ENCODE measurements around the gene PTGIR.

The PTGIR gene, protein sequence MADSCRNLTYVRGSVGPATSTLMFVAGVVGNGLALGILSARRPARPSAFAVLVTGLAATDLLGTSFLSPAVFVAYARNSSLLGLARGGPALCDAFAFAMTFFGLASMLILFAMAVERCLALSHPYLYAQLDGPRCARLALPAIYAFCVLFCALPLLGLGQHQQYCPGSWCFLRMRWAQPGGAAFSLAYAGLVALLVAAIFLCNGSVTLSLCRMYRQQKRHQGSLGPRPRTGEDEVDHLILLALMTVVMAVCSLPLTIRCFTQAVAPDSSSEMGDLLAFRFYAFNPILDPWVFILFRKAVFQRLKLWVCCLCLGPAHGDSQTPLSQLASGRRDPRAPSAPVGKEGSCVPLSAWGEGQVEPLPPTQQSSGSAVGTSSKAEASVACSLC

DNA sequence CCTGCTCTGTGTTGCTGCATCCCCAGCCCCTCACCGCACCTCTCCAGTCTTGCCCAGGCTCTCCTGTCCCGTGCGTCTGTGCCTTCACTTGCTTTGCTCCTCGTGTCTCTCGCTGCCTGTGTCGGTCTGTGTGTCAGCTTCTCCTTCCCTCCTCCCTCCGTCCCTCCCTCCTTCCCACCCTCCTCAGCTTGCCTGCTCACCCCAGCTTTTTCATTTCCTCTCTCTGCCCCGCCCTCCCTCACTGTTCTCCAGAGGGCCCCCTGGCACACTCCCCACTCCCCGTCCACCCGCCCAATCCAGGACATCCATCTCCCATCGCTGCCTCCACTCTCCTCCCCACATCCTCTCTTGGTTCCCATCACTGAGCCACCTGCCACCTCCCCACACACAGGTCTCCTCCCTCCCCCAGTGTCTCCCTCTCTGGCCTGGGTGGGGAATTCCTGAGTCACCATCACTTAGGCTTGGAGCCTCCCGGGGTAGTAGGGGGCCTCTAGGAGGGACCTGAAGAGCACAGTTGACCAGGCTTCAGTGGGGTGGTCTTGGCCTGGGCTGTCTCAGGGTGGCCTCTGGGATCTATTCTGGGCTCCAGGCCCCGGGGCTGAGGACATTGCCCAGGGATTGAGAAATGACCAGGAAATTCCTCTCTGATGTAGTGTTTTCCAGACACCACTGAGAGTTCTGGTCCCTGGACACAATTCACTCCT, at the start of gene PTGIR:
Gene PTGIR (minus strand): TSS at position 132 of the 704 bp plus-strand sequence. CDS start 864 bp downstream, outside the sequence.
- DNase-seq (ENCODE audit: low read depth) = no peak

DNA sequence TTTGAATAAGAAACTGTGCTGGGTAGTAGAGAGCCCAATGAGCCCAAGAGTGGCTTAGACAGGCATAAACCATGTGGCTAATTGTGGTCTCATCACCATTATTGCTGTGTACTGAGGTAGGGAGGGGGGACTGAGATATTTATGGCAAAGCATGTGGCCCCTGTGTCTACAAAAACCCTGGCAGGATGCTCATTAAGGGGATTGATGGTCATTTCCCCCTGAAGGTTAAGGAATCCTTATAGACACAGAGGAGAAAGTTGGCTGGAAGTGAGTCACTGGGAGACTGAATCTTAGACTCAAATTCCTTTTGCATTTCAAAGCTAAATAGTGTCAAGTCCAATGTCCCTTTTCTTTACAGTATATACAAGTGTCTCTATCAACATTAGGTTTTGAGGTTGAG, 45.9 kb upstream of the PTGIR start:
- DNase-seq (ENCODE audit: low read depth) = no peak

DNA sequence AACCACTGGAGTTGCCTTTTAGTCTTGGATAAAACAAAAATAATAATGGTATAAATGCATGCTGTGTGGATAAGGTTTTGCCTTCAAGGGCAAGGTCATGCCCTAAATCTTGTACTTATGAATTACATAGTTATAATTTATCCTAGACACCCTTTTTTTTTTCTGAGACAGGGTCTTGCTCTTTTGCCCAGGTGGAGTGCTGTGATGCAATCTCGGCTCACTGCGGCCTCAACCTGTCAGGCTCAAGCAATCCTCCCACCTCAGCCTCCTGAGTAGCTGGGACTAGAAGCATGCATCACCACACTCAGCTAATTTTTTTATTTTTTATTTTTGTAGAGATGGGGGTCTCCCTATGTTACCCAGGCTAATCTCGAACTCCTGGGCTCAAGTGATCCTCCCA, 43.8 kb upstream of the PTGIR start:
- no peak for DNase-seq (ENCODE audit: low read depth)

DNA sequence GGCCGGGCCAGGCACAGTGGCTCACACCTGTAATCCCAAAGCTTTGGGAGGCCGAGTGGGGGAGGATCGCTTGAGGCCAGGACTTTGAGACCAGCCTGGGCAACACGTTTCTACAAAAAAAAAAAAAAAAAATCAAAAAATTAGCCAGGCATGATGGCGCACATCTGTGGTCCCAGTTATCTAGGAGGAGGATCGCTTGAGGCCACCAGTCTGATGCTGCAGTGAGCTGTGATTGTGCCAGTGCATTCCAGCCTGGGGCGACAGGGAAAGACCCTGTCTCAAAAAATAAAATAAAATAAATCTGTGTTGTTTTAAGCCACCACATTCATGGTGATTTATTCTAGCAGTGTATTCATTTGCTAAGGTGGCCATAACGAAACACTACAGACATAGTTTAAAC, 40.2 kb upstream of the PTGIR start:
- DNase-seq (ENCODE audit: low read depth) = no peak

DNA sequence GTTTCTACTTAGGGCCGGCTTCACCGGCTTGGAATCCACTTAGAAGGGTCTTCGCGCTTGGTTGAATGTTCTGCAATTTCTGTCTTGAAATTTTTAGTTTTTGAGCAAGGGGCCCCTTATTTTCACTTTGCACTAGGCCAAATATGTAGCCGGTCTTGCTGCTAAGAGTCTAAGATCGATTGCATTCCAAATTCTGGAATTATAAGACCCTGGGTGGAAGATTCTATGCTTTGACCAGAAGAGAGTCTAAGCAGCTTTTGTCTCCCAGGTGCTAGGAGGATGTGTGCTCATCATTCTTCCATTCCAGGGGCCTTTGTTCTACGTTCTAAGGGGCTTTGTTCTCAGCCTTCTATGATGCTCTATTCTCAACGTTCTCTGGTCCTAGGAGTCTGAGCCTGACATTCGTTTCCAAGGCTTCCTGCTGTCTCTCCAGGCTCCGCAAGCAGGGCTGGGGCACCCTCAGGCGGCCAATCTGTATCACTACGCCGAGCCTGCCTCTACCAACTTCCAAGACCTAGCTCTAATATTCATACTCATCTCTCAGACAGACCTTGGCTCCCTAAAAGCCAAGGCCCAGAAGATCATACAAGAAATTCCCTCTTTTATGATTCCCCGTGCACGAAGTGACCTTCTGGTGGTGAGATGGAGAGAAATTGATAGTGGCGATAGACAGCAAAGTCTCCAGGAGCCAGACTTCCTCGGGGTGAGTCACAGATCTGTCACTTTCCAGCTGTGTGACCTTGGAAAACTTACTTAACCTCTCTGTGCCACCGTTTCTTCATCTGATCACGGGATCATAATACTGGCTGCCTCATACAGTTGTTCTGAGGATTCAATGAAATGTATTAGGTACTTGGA, 37.1 kb upstream of the PTGIR start:
- DNase-seq (ENCODE audit: low read depth) = peak; percentile 64

DNA sequence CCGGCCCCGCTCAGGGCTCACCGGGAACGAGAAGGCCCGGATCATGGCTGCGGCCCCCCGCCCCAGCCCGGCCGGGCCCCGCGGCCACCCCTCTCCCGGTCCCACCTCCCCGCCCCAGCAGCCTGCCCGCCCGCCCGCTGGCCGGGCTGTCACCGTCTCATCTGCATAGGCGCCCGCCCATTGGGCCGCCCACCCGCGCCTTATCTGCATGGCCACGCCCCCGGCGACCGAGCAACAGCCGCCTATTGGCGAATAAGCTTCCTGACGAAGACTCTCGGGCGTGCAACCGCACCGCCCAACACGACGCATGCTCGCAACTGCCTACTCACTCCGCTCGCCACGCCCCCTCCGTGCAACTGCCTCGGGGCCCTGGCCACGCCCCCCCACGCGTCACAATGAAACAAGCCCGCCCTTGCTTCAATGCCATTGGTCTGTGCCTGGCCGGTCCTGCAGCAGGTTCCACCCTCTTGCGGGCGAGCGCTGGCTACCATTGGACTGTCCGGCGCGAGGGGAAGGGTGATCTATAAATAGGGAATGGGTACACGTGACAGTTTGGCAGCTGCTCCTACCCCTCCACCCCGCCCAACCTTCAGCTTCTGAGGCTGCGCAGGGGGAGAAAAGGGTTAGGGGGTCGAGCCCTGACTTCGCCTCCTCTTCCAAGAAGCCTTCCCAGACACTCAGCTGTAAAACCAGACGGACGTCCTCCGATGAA, 36.3 kb upstream of the PTGIR start, which contains the start of gene DACT3:
Gene DACT3 (minus strand): TSS at position 163 of the 712 bp plus-strand sequence. CDS start 118 bp downstream, at position 45.
- peak; percentile 100 for DNase-seq (ENCODE audit: low read depth)

DNA sequence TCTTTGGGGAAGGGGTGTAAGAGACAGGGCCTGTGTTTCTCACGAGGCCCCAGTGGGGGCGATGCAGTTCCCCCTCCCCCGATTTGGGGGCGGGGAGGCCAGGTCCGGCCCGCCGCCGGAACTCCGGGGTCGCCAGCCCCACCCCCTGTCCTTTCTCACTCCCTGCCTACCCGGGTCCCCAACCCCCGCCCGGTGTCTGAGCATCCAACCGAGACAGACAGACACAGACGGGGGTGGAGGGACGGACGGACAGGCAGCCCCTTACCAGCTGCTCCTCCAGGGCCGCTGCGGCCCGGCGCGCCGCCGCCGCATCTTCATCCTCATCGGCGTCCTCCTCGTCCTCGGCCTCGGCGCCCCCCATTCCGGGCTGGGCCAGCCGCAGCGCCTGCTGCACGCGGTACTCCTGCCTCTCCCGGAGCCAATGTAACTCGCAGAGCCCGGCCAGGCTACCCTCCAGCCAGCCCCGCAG, 35.7 kb upstream of the PTGIR start:
- DNase-seq (ENCODE audit: low read depth) = no peak

DNA sequence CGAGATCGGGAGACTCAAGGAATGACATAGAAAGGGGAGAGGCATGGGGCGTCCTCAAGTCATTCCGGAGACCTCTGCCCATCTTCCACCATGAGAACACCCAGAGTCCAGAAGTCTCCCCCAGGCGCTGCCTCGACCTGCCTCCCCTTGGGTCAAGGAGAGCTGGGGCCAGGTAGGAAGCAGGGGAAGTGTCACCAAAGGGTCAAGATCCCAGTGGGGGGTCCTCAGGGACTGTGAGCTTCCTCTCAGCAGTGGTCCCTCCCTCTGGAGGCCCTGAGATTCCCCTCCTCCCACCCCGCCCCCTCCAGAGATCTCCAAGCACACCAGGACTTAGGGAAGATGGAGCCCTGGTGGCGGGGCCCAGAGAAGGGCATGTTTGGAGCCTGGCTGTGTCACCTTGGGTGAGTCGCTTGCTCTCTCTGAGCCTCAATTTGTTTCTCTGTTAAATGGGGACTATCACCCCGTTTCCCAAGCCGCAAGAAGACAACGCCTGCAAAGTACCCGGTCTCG, 35.2 kb upstream of the PTGIR start:
- no peak for DNase-seq (ENCODE audit: low read depth)

DNA sequence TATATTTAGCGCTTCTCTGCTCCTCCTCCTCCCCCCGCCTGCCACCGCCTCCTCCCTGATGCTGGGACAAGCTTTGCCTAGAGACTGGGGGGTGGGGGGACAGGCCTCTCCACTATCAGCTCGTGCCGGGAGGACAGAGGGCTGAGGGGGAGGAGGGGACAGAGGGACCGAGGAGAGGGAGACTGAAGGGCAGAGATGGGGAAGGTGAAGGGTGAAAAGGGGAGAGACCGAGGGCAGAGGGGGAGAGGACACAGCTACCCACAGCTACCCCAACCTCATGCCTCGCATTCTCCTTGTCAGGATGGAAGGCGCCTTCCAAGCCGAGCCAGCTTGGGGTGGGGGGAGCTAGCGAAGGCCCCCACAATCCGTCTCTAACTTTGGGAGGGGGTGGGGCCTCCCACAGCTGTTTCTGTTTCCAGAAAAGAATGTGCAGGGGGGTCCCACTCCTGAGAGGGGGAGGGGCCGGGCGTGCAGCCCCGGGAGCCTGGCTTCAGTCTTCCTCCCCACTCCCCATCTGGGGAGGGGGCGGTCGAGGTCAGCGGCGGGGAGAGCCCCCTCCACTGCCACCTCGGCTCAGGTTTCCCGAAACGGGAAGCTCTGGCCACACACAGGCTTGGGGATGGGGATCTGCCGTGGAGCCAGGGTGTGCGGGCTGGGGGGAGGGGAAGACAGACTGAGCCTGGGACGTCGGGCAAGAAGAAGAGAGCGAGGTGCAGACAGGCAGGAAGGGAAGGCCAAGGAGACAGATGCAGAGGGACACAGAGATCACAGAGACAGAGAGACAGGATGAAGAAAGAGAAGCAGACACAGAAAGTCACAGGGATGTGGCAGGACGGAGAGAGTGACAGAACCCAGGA, 34.5 kb upstream of the PTGIR start:
- no peak for DNase-seq (ENCODE audit: low read depth)

DNA sequence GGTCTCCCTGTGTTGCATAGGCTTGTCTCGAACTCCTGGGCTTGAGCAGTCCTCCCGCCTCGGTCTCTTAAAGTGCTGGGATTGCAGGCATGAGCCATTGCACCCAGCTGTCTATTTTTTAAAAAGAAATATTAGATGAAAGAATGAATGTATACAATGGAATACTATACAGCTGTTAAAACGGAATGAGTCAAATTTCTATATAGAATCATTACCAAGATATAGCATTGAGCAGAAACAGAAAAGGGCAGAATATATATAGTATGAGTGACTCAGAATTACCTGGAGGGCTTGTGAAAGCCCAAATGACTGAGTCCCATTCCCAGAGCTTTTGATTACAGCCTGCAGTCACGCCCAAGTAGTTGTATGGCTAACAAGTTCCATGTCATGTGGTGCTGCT, 31.7 kb upstream of the PTGIR start:
- no peak for DNase-seq (ENCODE audit: low read depth)

DNA sequence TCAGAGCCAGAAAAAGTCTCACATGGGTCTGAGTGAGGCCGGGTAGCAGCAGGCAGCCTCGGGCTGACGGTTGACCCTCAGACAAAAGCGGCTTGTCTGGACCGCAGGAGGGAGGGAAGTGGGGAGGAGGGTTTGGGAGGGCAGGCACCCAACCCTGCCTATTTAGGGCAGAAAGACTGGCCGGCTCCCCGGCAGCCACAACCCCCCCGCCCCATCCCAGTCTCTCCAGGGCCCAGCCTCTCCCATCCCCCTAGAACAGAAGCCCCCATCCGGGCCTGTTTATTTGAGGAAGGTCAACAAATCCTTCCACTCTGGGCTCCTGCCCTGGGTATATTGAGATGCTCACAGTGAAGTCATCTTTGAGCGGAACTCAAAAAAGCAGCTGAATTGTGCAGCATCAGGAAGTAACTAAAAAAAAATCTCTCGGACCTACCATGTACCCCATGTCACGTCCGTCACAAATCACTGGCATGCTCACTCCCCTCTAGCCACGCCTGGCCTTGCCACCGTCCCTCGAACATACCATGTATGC, 29.8 kb upstream of the PTGIR start:
- DNase-seq (ENCODE audit: low read depth) = no peak

DNA sequence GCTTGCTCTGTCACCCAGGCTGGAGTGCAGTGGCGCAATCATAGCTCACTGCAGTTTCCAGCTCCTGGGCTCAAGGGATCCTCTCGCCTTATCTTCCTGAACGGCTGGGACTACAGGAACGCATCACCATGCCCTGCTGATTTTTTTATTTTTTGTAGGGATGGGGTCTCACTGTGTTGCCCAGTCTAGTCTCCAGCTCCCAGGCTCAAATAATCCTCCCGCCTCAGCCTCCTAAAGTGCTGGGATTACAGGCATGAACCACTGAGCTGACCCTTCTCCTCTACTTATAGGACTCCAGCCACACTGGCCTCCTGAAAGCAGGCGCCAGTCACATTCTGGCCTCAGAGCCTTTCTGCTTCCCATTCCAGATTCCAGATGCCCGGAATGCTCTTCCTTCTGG, 25.6 kb upstream of the PTGIR start:
- DNase-seq (ENCODE audit: low read depth) = no peak

DNA sequence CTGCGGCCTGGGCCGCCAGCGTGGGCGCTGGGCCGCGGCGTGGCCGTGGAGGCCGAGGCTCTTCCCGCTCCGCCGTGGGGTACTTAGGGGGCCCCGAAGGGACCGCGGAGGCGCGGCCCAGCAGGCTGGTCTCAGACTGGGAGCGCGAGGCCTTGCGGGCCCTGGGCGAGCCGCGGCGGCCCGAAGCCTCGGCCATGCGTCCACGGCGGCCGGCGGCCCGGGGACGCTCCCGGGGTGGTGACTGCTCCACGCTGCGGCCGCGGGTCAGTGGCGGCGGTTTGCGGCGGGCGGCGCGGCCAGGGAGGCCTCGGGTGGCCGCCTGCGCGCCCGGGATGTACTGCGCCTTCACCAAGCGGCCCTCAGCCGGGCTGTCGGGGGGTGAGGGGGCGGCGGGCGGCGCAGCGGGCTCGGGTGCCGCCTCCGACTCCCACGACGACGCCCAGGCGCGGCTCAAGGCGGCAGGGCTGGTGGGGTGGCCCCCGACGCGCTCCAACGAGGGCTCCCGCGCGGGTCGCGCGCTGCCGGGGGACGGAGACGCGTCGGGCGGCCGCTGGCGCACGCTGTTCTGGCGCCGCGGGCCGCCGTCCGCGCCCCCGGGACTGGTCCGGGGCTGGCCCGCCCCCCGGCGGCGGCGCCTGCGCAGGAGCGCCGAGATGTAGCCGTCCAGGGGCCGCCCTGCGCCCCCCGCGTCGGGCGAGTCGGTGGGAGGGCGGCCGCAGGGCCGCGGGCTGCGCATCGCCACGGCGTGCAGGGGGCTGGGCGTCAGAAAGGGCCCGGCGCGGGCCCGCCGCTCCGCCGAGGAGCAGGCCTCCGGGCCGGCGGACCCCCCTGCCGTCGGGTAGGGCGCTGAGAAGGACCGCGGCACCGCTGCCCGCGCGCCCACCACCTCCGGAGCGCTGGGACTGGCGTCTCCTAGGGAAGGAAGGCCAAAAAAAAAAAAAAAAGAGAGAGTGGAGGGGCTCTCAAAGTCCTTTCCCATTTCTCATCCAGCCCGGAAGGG, 24.4 kb upstream of the PTGIR start:
- no peak for DNase-seq (ENCODE audit: low read depth)

DNA sequence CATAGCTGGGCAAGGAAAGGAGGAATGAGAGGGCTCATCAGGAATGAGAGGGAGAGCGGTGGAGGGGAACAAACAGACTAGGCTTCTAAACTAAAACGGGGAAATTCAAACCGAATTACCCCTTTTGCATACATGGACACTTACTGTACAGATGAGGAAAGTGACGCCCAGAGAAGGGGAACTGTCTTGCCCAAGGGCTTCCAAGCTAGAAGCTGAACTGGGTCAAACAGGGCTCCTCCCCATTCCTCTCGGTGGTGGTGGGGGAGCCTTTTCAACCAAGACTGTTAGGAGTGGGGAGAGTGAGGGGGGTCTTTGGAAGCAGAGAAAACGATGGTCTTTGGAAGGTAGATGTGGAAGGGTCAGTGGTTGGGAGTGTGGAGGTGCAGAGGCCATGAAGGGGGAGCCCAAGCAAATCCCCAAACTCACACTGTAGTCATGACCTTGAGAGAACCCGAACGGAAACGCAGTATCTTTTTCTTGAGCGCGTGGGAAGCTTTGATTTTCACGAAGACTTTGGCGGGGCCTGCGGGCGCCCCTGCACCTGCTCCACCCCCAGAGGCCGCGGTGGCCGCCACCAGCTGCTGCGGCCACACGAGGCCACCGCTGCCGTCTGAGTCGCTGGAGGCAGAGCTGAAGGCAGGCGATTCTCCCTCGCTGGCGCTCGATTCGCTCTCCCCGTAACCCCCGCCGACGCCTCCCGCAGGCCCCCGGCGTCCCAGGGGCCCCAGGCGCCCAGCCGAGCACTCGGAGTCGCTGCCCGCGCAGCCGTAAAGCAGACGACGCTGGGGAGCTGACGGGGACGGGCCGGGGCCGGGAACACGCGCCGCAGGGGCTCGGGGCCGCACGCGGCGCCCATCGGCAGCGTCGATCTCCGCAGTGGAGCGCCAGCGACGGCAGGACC, 23.4 kb upstream of the PTGIR start:
- no peak for DNase-seq (ENCODE audit: low read depth)

DNA sequence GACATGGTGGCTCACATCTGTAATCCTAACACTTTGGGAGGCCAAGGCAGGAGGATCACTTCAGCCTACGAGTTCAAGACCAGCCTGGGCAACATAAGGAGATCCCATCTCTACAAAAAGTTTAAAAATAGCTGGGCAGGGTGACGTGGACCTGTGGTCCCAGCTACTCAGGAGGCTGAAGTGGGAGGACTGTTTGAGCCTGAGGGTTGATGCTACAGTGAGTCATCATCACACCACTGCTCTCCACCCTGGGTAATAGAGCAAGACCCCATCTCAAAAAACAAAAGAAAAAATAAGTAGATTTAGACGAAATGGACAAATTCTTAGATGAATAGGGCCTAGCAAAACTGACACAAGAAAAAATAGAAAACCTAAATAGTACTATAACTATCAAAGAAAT, 21.5 kb upstream of the PTGIR start:
- DNase-seq (ENCODE audit: low read depth) = no peak

DNA sequence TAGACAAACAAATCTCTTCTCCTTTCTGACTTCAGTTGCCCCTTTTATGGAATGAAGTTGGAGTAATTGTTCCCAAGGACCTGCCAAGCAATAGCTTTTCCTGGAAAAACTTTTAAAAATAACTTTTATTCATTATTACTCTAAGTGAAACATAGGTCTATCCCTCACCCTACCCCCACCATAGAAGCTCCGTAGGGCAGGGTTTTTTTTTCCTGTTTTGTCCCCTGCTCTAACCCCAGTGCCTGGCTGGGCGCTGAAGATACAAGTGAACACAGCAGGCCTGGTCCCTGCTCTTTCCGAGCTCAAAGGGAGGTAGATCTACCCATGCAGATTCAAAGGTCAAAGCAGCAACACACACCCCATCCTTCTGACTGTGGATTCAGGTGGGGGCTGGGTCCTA, 19.8 kb upstream of the PTGIR start:
- DNase-seq (ENCODE audit: low read depth) = no peak

DNA sequence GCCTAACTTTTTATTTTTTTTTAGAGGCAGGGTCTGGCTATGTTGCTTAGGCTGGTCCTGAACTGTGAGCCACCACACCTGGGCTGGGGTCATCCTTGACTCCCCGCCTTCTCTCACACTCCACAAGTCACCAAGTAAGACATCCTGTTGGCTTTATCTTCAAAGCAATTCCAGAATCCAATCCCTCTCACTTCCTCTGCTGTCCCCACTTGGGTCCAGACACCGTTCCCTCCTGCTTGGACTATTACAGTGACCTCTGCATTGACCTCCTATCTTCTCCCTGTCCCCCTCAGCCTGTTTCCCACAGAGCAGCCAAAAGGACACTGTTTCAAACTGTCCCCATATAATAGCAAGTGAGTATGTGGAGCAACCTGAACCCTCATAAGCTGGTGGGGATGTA, 15.8 kb upstream of the PTGIR start:
- no peak for DNase-seq (ENCODE audit: low read depth)

Measured in stimulated activated CD8-positive, alpha-beta memory T cell treated with anti-CD3 and anti-CD28 coated beads, Interleukin-4, amount 100 ng/mL, for 24 hours (primary cell).